H1 (cell line): ENCODE data around the gene ARF3. TPM values are rescaled to one million over a fixed set of nuclear protein-coding genes. Genes with fewer than 3 reads are reported as not detected.

Experiments
- CTCF ChIA-PET: fragments of 300-600 bp; sonication (Branson Sonifier 250); formaldehyde crosslinking; loops from one replicate; lab custom pipeline; 2021; ENCODE audit not compliant: partially characterized antibody; lab: Charles Lee
- POLR2A ChIA-PET: fragments of 300-600 bp; sonication (Branson Sonifier 250); formaldehyde crosslinking; loops from one replicate; lab custom pipeline; 2021; ENCODE audit warnings: inconsistent platforms; ENCODE audit not compliant: partially characterized antibody; lab: Charles Lee
- DNase-seq, 2 experiments: peaks; one replicate each; pipeline versions ENCODE4 v3.0.0 to v3.0.0-alpha.2; 2010 to 2022; ENCODE audit warnings: low spot score in 2 of 2, low read depth in 1 of 2, mixed read lengths in 1 of 2
- FAIRE-seq: peaks from 2 replicates; lab custom pipeline; 2011; peaks lifted over from hg19 to GRCh38; lab: Jason Lieb, UNC
- H2AFZ ChIP-seq: 2 replicates; pipeline ENCODE4 v1.8.1; 2012; ENCODE audit warnings: low read length, inconsistent platforms
- H2AK5ac ChIP-seq: 2 replicates; pipeline ENCODE4 v1.6.1; 2013; ENCODE audit warnings: low read depth, low read length
- H2BK120ac ChIP-seq: replicated peaks from 2 replicates; pipeline ENCODE3; 2013; ENCODE audit warnings: low read depth, low read length, inconsistent platforms
- H2BK12ac ChIP-seq: 2 replicates; pipeline ENCODE4 v1.6.1; 2013; ENCODE audit warnings: low read depth, low read length
- H2BK15ac ChIP-seq: 2 replicates; pipeline ENCODE4 v1.6.1; 2013; ENCODE audit warnings: low read length
- H2BK20ac ChIP-seq: 2 replicates; pipeline ENCODE4 v1.6.1; 2013; ENCODE audit warnings: low read length
- H2BK5ac ChIP-seq: 2 replicates; pipeline ENCODE4 v1.6.1; 2013; ENCODE audit warnings: low read depth, low read length
- H3K14ac ChIP-seq: 2 replicates; pipeline ENCODE4 v1.6.1; 2013; ENCODE audit warnings: inconsistent platforms; ENCODE audit not compliant: insufficient read length
- H3K18ac ChIP-seq: 2 replicates; pipeline ENCODE4 v1.6.1; 2013; ENCODE audit warnings: low read length; ENCODE audit errors: extremely low read depth
- H3K23ac ChIP-seq: 2 replicates; pipeline ENCODE4 v1.6.1; 2013; ENCODE audit warnings: inconsistent platforms; ENCODE audit not compliant: insufficient read length
- H3K23me2 ChIP-seq: 2 replicates; pipeline ENCODE4 v1.6.1; 2013; ENCODE audit warnings: low read depth, low read length
- H3K27ac ChIP-seq: 2 replicates; pipeline ENCODE4 v1.6.1; 2011; ENCODE audit warnings: low read depth, low read length, inconsistent platforms
- H3K27me3 ChIP-seq, 4 experiments: replicated peaks in 1 of 4; 1 replicate in 1 of 4; 2 replicates in 3 of 4; pipeline versions ENCODE4 v1.6.1 to v1.8.1; 2011 to 2013; ENCODE audit warnings: low read length in 3 of 4, mild to moderate bottlenecking in 3 of 4, inconsistent platforms in 2 of 4, mixed read lengths in 2 of 4, moderate library complexity in 1 of 4; ENCODE audit not compliant: control insufficient read depth in 3 of 4, insufficient read depth in 3 of 4; ENCODE audit errors: extremely low read depth in 1 of 4
- H3K36me3 ChIP-seq, 4 experiments: 2 replicates each; pipeline versions ENCODE4 v1.6.1 to v1.8.1; 2011 to 2013; ENCODE audit warnings: mild to moderate bottlenecking in 4 of 4, low read length in 3 of 4, moderate library complexity in 2 of 4, control low read depth in 1 of 4, inconsistent platforms in 1 of 4; ENCODE audit not compliant: insufficient read depth in 4 of 4, control insufficient read depth in 2 of 4
- H3K4ac ChIP-seq: replicated peaks from 2 replicates; pipeline ENCODE3; 2013; ENCODE audit warnings: low read length, low read depth, mixed read lengths, inconsistent platforms; ENCODE audit not compliant: insufficient read length
- H3K4me1 ChIP-seq, 4 experiments: replicated peaks in 1 of 4; 1 replicate in 1 of 4; 2 replicates in 3 of 4; pipeline versions ENCODE4 v1.6.1 to v1.8.1; 2011 to 2013; ENCODE audit warnings: low read length in 3 of 4, inconsistent platforms in 2 of 4, mixed read lengths in 1 of 4; ENCODE audit not compliant: insufficient read depth in 4 of 4, control insufficient read depth in 3 of 4
- H3K4me2 ChIP-seq, 2 experiments: 2 replicates each; pipeline versions ENCODE4 v1.6.1 to v1.8.1; 2011 to 2013; ENCODE audit warnings: low read depth in 2 of 2, low read length in 2 of 2, control low read depth in 1 of 2, inconsistent platforms in 1 of 2, mild to moderate bottlenecking in 1 of 2; ENCODE audit not compliant: insufficient read depth in 1 of 2
- H3K4me3 ChIP-seq, 4 experiments: fragments of 200-600, 300-600 bp in 1 of 4; sonication (generic), shearing (Covaris generic), sonication (Bioruptor Twin) in 1 of 4; 2 replicates each; pipeline versions ENCODE4 v1.5.1 to v1.8.1; 2011 to 2016; ENCODE audit warnings: low read length in 4 of 4, low read depth in 3 of 4, control low read depth in 2 of 4, inconsistent platforms in 2 of 4, mild to moderate bottlenecking in 2 of 4, mixed read lengths in 1 of 4, moderate library complexity in 1 of 4; ENCODE audit not compliant: insufficient read depth in 2 of 4; ENCODE audit errors: extremely low read depth in 1 of 4
- H3K56ac ChIP-seq: replicated peaks from 2 replicates; pipeline ENCODE3; 2013; ENCODE audit warnings: low read depth, mild to moderate bottlenecking, mixed read lengths, low read length, inconsistent platforms; ENCODE audit not compliant: insufficient read length
- H3K79me1 ChIP-seq: 2 replicates; pipeline ENCODE4 v1.6.1; 2013; ENCODE audit warnings: low read depth, low read length, control low read depth
- H3K79me2 ChIP-seq, 2 experiments: 2 replicates each; pipeline versions ENCODE4 v1.6.1 to v1.8.1; 2012 to 2013; ENCODE audit warnings: low read length in 2 of 2, mild to moderate bottlenecking in 2 of 2, inconsistent platforms in 1 of 2; ENCODE audit not compliant: insufficient read depth in 2 of 2, control insufficient read depth in 1 of 2
- H3K9ac ChIP-seq, 4 experiments: replicated peaks in 1 of 4; 1 replicate in 1 of 4; 2 replicates in 3 of 4; pipeline versions ENCODE4 v1.6.1 to v1.8.1; 2011 to 2013; ENCODE audit warnings: low read depth in 3 of 4, low read length in 3 of 4, control low read depth in 2 of 4, mild to moderate bottlenecking in 2 of 4, moderate library complexity in 2 of 4, inconsistent platforms in 1 of 4; ENCODE audit errors: extremely low read depth in 1 of 4
- H3K9me3 ChIP-seq, 2 experiments: 2 replicates each; pipeline versions ENCODE4 v1.6.1 to v1.8.1; 2012 to 2013; ENCODE audit warnings: mild to moderate bottlenecking in 2 of 2, moderate library complexity in 2 of 2, control low read depth in 1 of 2, inconsistent platforms in 1 of 2, low read depth in 1 of 2, low read length in 1 of 2, mixed read lengths in 1 of 2; ENCODE audit not compliant: insufficient read depth in 2 of 2
- H4K20me1 ChIP-seq, 2 experiments: replicated peaks in 1 of 2; 2 replicates each; pipeline versions ENCODE3 to v1.8.1; 2011 to 2013; ENCODE audit warnings: inconsistent platforms in 2 of 2, low read length in 2 of 2, mild to moderate bottlenecking in 1 of 2; ENCODE audit not compliant: insufficient read depth in 2 of 2, control insufficient read depth in 1 of 2
- H4K5ac ChIP-seq: 2 replicates; pipeline ENCODE4 v1.6.1; 2013; ENCODE audit warnings: low read length, low read depth, mixed read lengths, inconsistent platforms; ENCODE audit not compliant: insufficient read length
- H4K8ac ChIP-seq: 2 replicates; pipeline ENCODE4 v1.8.0; 2013; ENCODE audit warnings: mild to moderate bottlenecking, moderate library complexity, low read length, inconsistent platforms; ENCODE audit not compliant: insufficient read depth; ENCODE audit errors: extremely low read depth
- H4K91ac ChIP-seq: replicated peaks from 2 replicates; pipeline ENCODE3; 2013; ENCODE audit warnings: low read length, mixed read lengths, inconsistent platforms; ENCODE audit not compliant: insufficient read length
- BRCA1 ChIP-seq: IDR thresholded peaks from 2 replicates; pipeline ENCODE4 v1.6.1; 2012; ENCODE audit warnings: low read depth, low read length, improper control_type of control experiment
- EGR1 ChIP-seq: IDR thresholded peaks from 2 replicates; pipeline ENCODE4 v1.6.1; 2011; ENCODE audit warnings: low read depth, low read length, borderline replicate concordance
- EZH2 ChIP-seq: fragments of 200-600 bp; sonication (generic); IDR thresholded peaks from 2 replicates; pipeline ENCODE4 v1.7.1; 2012; ENCODE audit warnings: low read depth, mild to moderate bottlenecking, moderate library complexity, low read length, inconsistent platforms; ENCODE audit not compliant: severe bottlenecking
- GABPA ChIP-seq: IDR thresholded peaks from 2 replicates; pipeline ENCODE4 v1.6.1; 2011; ENCODE audit warnings: mild to moderate bottlenecking, low read length, moderate library complexity, borderline replicate concordance; ENCODE audit not compliant: insufficient read depth
- NRF1 ChIP-seq: IDR thresholded peaks from 2 replicates; pipeline ENCODE4 v1.6.1; 2011; ENCODE audit warnings: mild to moderate bottlenecking, low read depth, low read length, improper control_type of control experiment
- POLR2A ChIP-seq, 2 experiments: IDR thresholded peaks; 1 replicate in 1 of 2; 2 replicates in 1 of 2; pipeline ENCODE4 v1.6.1; 2011; ENCODE audit warnings: low read depth in 2 of 2, low read length in 2 of 2, mild to moderate bottlenecking in 2 of 2; ENCODE audit errors: control extremely low read depth in 1 of 2
- RBBP5 ChIP-seq: IDR thresholded peaks from 2 replicates; pipeline ENCODE4 v1.7.1; 2012; ENCODE audit warnings: low read depth, mild to moderate bottlenecking, inconsistent platforms, low read length, moderate library complexity, borderline replicate concordance
- SUZ12 ChIP-seq: fragments of 200-600 bp; sonication (generic); IDR thresholded peaks from 2 replicates; pipeline ENCODE4 v1.6.1; 2012; ENCODE audit warnings: mild to moderate bottlenecking, inconsistent platforms, low read length, moderate library complexity, mixed read lengths
- WGBS, 2 experiments: shearing (Covaris generic) in 1 of 2; methylation state at CpG; one replicate each; pipeline versions ENCODE4 v1.1.6 to v1.1.7; 2013 to 2015; ENCODE audit warnings: low lambda C conversion rate in 2 of 2, mixed read lengths in 2 of 2, inconsistent platforms in 1 of 2, low coverage in 1 of 2, missing lambda C conversion rate in 1 of 2; ENCODE audit not compliant: insufficient replicate concordance in 2 of 2, insufficient coverage in 1 of 2, insufficient read length in 1 of 2; ENCODE audit errors: extremely low coverage in 1 of 2, missing lambda C conversion rate in 1 of 2; 5-methylcytosine and 5-hydroxymethylcytosine counted together
- polyA plus RNA-seq, 7 experiments: library from polyadenylated mRNA; depleted of rRNA in 3 of 7; stranded (reverse) in 5 of 7; unstranded in 2 of 7; fragments of >200 nt in 5 of 7; fragments of 200-250 nt in 2 of 7; gene quantifications; 1 replicate in 5 of 7; 2 replicates in 1 of 7; 4 replicates in 1 of 7; pipeline versions ENCODE4 v1.2.1 to v1.2.3, GENCODE V29; 2011 to 2013; ENCODE audit warnings: missing spikeins in 2 of 7, mixed read lengths in 2 of 7
- total RNA-seq: library from RNA; stranded (reverse); fragmentation: NEBNext Ultra II Directional; extraction: Animal tissue kit (Norgen Biotek cat#: 25700); gene quantifications from 2 replicates; pipeline ENCODE4 v1.2.1, GENCODE V29; 2021
- TF ChIP-seq, protein P1 (sequence below): IDR thresholded peaks from 2 replicates; pipeline ENCODE4 v1.6.1; 2011; ENCODE audit warnings: low read length, improper control_type of control experiment

The ARF3 gene
- total and polyA plus RNA-seq, 2 of the 8 experiments (the other 6 are each of a cell fraction or from before 2014, with no cell fraction given), result 231 to 250 TPM

GRCh38 chr12:48997719-48998496 lies 40.6 kb upstream of the ARF3 start:
- Histone ChIP-seq H2BK5ac (no peak overlapping the region), H3K23ac (no peak overlapping the region), H3K79me2 (no peaks in the 10 kb centered on the region), H2BK120ac (no peak overlapping the region), H3K9ac (peak overlapping the region in 1 of 4 experiments; percentile 44; a peak in 2 of 7 replicates), H3K9me3 (0 out of 4 replicates have a peak, but pooled peaks cover 0 to under 1% of the 10 kb centered on the region in 2 experiments), H3K14ac (no peak overlapping the region), H3K18ac (peak overlapping the region; percentile 32), H2AK5ac (no peak overlapping the region), H3K27me3 (peaks cover 52 to 78% (median 75%) of the 10 kb centered on the region in 4 experiments), H4K5ac (no peak overlapping the region), H3K4ac (no peak overlapping the region), H3K79me1 (no peaks in the 10 kb centered on the region), H2BK20ac (no peak overlapping the region), H2AFZ (no peak overlapping the region; the same call in 1 of the 2 replicates), H3K4me1 (peaks cover 10 to 29% (median 16%) of the 10 kb centered on the region in 4 experiments), H3K23me2 (peaks cover 21% of the 10 kb centered on the region; the same call in 1 of the 2 replicates), H3K4me3 (peak overlapping the region; percentile 37 to 68 (median 56)), H2BK12ac (no peak overlapping the region), H4K20me1 (peaks cover 0 to 5% of the 10 kb centered on the region in 2 experiments), H3K27ac (no peak overlapping the region), H2BK15ac (no peak overlapping the region), H3K56ac (peak overlapping the region; percentile 14), H4K8ac (peak overlapping the region; percentile 40; the same call in 1 of the 2 replicates), H3K4me2 (peak overlapping the region; percentile 57 to 81), H3K36me3 (no peaks in the 10 kb centered on the region; a peak in 1 of 8 replicates), H4K91ac (no peak overlapping the region)
- FAIRE-seq (no peak), DNase-seq (peak in 1 of 2 experiments; percentile 84)
- POLR2A ChIA-PET, result interaction anchor here (0.9 to 5.0 kb wide), 12 partner anchors 11 to 133 kb away, joined by 3 to 24 read pairs (median 5); partner anchors contain the start of genes PRKAG1, RND1, TUBA1B and WNT1
- 2% methylated on average over 48 of the region's 57 CpGs; no CpG with 5 or more reads in 1 of the 2 experiments for WGBS, 2 experiments
- CTCF ChIA-PET, result interaction anchor here (0.6 to 31.7 kb wide), 29 partner anchors 15 to 337 kb away, joined by 3 to 1336 read pairs (median 4); partner anchors contain the start of genes ARF3, DDX23, DHH and KMT2D
- TF ChIP-seq RBBP5, result no peak; the same call in 1 of the 2 replicates
- TF ChIP-seq BRCA1, result no peak
- peak; percentile 58 for TF ChIP-seq SUZ12
- TF ChIP-seq, protein P1, sequence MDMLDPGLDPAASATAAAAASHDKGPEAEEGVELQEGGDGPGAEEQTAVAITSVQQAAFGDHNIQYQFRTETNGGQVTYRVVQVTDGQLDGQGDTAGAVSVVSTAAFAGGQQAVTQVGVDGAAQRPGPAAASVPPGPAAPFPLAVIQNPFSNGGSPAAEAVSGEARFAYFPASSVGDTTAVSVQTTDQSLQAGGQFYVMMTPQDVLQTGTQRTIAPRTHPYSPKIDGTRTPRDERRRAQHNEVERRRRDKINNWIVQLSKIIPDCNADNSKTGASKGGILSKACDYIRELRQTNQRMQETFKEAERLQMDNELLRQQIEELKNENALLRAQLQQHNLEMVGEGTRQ, result no peak
- TF ChIP-seq GABPA, result no peak
- peak; percentile 92 for TF ChIP-seq EZH2
- no peak for TF ChIP-seq POLR2A (IDR thresholded peaks at IDR 0.05; ENCODE audit: control extremely low read depth in 1 of 2, low read depth in 2 of 2, low read length in 2 of 2)
- TF ChIP-seq EGR1, result peak; percentile 38; the same call in 1 of the 2 replicates
- TF ChIP-seq NRF1, result peak; percentile 30; the same call in 1 of the 2 replicates
